AG09309 (cell line): ENCODE data around the gene NPC2.

Experiments
- DNase-seq: peaks from one replicate; pipeline ENCODE4 v3.0.0-alpha.2; 2010; ENCODE audit warnings: low read depth
- H3K4me3 ChIP-seq: 2 replicates; pipeline ENCODE4 v1.5.1; 2011; ENCODE audit warnings: mild to moderate bottlenecking, low read depth, low read length, moderate library complexity; ENCODE audit not compliant: control insufficient read depth
- TF ChIP-seq, protein P1 (sequence below): IDR thresholded peaks from 2 replicates; pipeline ENCODE4 v1.5.1; 2011; ENCODE audit warnings: mild to moderate bottlenecking, low read depth, low read length, inconsistent platforms; ENCODE audit not compliant: insufficient read depth, control insufficient read depth; ENCODE audit errors: missing control alignments

The NPC2 gene

DNA sequence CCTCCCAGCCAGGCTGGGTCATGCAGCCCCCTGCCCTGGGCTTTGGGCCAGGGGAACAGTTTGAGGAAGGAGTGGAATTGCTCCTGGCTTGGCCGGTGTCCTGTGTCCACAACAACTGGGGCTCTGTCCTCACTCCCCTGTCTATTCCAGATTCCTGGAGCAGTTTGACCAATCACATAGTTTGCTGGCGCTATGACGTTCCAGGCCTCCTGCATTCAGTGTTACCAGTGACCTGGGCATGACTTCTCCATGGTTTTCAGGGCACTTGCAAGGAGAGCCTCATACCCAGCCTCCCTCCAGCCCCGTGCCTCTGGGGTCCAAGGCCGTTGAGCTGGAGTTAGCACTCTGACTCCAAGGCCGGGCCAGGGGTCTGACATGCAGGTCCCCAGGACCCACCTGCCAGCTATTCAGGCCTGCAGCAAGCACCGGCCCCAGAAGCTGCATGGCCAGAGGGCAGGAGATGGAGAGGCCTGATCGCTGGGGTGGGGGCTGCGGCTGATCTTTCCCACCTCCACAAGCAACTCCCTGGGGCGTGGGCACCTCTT is 34.7 kb upstream of the NPC2 start:
- TF ChIP-seq, protein P1, sequence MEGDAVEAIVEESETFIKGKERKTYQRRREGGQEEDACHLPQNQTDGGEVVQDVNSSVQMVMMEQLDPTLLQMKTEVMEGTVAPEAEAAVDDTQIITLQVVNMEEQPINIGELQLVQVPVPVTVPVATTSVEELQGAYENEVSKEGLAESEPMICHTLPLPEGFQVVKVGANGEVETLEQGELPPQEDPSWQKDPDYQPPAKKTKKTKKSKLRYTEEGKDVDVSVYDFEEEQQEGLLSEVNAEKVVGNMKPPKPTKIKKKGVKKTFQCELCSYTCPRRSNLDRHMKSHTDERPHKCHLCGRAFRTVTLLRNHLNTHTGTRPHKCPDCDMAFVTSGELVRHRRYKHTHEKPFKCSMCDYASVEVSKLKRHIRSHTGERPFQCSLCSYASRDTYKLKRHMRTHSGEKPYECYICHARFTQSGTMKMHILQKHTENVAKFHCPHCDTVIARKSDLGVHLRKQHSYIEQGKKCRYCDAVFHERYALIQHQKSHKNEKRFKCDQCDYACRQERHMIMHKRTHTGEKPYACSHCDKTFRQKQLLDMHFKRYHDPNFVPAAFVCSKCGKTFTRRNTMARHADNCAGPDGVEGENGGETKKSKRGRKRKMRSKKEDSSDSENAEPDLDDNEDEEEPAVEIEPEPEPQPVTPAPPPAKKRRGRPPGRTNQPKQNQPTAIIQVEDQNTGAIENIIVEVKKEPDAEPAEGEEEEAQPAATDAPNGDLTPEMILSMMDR = no peak
- H3K4me3 ChIP-seq = no peak overlapping the region
- DNase-seq = no peak

DNA sequence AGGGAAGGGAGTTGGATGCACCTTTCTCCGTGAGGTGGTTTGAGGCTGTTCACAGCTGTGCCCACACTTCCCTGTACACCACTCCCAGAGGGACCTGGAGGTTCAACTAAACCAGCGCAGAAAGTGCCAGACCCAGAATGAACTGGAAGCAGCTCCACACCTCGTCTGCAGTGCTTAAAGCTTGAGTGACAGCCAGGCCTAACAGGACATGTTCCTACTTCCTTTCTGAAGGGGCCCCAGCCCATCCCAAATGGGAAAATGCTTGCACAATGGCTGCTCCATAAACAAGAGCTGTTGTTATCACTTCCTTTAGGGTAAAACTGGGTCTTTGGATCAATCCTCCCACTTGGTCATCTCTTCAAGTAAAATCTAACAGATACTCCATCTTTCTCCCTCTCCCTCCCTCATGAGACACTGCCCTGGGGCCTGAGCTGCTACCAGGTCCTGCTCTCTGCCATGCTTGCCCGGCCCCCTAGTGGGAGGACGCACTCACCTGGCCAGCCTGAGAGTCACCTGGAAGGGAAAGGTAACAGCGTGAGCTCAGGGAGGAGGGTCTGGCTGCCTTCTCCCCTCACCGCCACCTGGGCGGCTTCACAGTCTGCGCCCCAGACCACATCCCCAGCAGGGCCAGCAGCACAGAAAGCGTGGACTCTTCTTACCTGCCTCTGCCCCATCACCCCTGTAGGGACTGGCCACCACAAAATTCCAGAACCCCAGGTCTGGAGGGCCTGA is 33.9 kb upstream of the NPC2 start:
- no peak overlapping the region for H3K4me3 ChIP-seq
- TF ChIP-seq, protein P1 = no peak
- no peak for DNase-seq

DNA sequence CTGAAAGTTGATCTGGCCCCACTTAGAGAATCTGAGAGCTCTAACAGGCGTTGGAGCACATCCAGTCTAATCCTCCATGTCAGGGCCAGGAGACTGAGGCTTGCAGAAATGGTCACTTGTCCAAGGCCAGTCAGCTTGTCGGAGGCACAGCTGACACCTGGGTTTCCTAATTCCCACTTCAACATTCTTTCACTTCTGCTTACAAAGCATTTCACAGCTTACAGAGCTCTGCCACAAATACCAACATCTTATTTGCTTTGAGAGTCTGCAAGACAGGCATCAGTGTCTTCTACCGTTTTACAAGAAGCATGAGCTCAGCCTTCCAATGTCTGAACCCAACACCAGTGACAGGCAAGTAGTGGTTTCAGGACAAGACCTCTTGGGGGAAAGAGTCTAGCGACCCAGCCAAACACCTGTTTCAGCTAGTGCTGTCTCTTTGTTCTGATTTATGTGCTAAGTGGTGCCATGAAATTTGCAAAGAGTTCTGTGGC is 32.3 kb upstream of the NPC2 start:
- DNase-seq = no peak
- TF ChIP-seq, protein P1 = no peak
- no peak overlapping the region for H3K4me3 ChIP-seq

DNA sequence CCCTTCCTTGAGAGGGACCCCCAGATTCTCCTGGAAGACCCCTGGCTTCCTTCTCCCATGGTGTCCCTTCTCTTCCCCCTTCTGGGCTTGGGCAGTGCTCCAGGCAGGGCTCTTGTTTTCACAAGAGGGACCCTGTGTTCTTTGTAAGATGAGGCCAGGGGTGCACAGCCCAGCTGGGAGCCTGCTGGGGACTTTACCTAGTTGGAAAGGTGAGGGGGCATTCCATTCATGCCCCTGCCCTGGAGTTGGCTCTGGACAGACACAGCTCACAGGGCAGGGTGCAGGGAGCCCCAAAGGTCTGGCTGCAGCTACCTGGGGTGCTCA is 31.7 kb upstream of the NPC2 start:
- DNase-seq = no peak

DNA sequence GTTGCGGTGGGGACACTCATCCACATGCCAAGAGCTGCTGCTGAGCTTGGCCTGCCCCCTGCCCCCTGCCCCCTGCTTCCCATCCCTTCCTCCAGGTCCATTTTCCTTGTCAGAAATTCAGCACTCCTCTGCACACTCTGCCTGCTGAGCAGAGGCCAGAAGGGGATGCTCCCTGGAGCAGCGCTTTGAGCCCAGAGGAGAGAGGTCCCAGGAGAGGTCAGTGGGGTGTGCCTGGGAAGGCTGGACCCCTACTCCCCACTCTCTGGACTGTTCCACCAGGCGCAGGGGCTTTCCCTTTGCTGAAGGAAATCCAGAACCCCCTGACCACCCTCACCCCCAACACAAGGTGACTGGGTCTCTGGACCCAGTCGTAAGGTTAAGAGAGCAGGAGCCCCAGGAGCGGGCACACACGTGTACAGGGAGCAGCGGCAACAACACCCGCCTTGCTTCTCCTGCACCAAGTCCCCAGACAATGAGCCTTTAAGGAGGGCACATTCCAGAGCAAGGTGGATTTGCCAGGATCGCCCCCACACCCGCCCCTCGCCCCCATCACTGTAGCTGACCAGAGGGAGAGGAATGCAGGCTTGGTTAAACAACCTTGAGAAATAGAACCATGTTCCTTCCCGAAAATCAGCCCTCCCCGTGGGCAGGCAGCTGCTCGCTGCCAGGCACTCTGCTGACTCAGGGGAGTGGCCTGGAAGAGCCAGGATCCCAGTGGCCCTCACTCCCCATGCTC is 31.1 kb upstream of the NPC2 start:
- TF ChIP-seq, protein P1 = no peak
- DNase-seq = no peak
- H3K4me3 ChIP-seq = no peak overlapping the region

More for the DNA sequence above, 31.7 kb upstream of the NPC2 start:
- H3K4me3 ChIP-seq = no peak overlapping the region
- TF ChIP-seq, protein P1 = no peak

DNA sequence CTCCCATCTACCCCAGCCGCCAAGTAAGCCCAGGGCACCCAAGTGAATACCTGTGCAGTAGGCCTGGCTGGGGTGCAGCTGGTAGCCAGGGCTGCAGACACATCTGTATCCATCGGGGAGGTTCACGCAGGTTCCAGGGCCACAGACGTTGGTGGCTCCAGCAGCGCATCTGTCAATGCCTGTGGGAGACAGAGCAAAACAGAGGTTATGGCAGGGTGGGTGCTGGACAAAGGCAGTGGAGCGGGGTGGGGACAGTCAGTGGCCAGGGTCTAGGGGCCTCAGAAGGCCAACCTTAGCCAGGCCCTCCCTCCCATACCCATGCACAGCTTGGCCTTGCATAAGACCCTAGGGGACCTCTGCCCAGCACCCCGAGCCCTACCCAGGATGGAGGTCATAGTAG is 29.6 kb upstream of the NPC2 start:
- no peak overlapping the region for H3K4me3 ChIP-seq
- no peak for DNase-seq
- TF ChIP-seq, protein P1 = no peak
